Mammary epithelial cell (primary cell): ENCODE results near the gene ANGEL1.

Source experiments
- CTCF ChIP-seq, 2 donors: IDR thresholded peaks in 1 of 2; conservative IDR thresholded peaks in 1 of 2; 2 replicates each; pipeline ENCODE4 v1.5.1; 2011 to 2012; ENCODE audit warnings: inconsistent platforms in 2 of 2, low read length in 2 of 2, mild to moderate bottlenecking in 2 of 2, control low read depth in 1 of 2, low read depth in 1 of 2; ENCODE audit not compliant: insufficient read depth in 1 of 2; ENCODE audit errors: extremely low read depth in 1 of 2
- EZH2 ChIP-seq: IDR thresholded peaks from 2 replicates; pipeline ENCODE4 v1.6.1; 2012; ENCODE audit warnings: low read length, inconsistent platforms, borderline replicate concordance

- TF ChIP-seq CTCF (conservative IDR thresholded peaks at IDR 0.05 in 1 of 2, IDR thresholded peaks at IDR 0.05 in 1 of 2; ENCODE audit: extremely low read depth in 1 of 2, insufficient read depth in 1 of 2, low read depth in 1 of 2, low read length in 2 of 2) = no peak
- no peak for TF ChIP-seq EZH2
These were observed 36.8 kb downstream of the ANGEL1 start for GRCh38 chr14:76775695-76776427.
